GM21526 (cell line): ENCODE data around the gene CDK10.

Experiments used
- ATAC-seq: cut with Tn5 transposase; IDR thresholded peaks from one replicate; pipeline ENCODE4 v1.9.1; 2021; ENCODE audit warnings: moderate library complexity; ENCODE audit not compliant: unreplicated experiment, low FRiP score

Gene CDK10

DNA sequence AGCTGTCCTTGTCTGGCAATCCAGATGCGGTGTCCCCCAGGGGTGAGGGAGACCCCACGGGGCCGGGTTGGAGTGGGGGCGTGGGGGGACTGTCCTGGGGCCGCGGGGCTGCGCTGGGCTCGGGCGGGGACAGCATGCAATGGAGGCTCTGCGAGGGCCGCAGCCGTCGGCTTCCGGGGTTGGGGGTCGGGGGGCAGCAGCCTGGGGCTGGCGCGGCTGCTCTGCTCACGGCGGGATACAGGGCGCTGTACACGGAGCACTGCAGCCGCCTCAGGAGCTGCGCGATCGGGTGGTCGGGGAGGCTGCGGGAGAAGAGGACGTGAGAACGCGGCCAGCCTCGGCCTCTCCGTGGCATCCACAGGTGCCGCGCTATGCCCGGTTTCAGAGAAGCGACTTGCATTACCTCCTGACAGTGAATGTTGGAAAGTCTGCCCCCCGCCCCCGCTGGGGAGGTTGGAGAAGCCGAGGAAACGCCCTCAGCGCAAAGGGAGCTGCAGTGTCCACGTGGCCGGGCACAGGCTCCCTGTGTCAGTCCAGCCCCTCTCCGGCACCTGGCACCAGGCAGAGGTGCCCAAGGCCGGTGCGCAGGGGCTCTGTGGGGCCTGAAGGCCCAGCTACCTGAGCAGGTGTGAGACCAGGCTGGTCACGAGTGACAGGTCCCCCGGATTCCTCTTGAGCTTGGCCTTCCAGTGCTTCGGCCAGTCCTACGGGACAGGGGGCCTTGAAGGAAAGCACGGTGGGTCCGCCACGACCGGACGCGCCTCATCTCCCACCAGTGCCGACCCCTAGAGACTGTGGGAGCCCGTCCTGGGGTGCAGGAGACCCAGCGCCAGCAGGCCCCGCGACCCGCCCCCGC, 24.4 kb downstream of the CDK10 start:
- no peak for ATAC-seq

DNA sequence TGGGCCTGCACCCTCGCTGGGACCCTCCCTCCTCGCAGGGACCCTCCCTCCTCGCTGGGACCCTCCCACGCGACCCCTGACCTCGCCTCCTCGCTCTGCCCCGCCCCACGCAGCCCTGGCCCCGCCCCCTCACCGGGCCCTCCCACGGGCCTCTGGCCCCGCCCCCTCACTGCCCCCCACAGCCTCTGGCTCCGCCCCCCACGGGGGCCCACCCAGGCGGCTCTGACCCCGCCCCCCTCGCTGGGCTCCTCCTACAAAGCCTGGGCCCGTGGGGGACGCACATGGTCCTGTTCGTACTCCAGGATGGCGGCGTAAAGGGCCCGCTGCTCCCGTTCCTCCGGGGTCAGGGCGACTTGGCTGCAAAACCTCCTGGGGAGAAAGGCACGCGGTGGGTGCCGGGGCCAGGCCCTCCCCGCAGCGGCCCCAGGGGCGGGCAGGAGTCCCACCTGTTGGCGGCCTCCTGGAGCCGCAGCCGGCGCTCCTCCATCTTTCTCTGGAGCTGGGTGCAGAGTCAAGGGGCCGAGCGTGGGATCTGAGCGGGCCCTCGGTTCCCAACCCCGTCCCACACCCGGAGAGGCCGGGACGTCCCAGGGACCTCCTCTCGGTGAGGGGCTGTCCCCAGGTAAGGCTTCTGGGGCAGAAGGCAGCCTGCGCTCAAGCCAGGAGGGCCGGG, 25.2 kb downstream of the CDK10 start:
- ATAC-seq = no peak

DNA sequence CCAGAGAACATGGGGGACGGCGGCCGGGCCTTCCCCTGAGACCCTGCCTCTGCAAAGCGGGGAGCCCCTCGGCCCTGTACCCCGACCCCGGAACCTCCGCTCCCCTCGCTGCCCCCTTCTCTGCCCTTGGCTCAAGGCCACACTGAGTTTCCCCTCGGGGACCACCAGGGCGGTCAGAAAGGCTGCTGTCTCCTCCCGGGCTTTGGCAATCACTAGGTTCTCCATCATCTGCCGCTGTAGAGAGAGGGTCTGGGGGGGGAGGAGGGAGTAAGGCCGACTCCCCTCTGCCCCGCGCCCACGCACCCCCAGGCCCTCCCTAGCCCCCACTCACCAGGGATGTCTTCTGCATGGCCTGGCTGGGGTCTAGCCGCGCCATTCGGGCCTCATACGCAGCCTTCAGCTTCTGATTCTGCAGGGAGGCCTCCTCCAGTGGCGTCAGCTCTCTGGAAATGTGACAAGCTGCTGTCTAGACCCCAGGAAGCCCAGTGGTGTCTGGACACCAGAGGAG, 25.8 kb downstream of the CDK10 start:
- ATAC-seq = no peak

DNA sequence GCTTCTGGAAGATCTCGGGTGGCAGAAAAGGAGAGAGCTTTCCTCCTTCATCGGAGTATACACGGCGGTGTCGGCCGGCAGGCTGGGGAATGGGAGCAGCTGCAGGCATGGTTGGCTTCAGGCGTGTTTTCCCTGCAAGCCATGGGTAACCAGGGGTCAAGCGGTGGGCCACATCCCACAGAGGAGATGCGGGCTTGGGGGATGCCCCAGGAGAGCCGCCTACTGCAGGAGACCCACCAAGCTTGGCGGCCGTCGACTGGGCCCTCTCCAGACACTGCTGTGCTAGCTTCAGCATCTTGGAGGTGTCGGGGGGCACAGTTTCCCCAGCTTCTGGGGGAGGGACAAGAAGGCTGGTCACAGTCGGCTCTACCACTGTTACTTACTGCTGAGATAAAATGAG, 30.0 kb downstream of the CDK10 start:
- ATAC-seq = no peak

DNA sequence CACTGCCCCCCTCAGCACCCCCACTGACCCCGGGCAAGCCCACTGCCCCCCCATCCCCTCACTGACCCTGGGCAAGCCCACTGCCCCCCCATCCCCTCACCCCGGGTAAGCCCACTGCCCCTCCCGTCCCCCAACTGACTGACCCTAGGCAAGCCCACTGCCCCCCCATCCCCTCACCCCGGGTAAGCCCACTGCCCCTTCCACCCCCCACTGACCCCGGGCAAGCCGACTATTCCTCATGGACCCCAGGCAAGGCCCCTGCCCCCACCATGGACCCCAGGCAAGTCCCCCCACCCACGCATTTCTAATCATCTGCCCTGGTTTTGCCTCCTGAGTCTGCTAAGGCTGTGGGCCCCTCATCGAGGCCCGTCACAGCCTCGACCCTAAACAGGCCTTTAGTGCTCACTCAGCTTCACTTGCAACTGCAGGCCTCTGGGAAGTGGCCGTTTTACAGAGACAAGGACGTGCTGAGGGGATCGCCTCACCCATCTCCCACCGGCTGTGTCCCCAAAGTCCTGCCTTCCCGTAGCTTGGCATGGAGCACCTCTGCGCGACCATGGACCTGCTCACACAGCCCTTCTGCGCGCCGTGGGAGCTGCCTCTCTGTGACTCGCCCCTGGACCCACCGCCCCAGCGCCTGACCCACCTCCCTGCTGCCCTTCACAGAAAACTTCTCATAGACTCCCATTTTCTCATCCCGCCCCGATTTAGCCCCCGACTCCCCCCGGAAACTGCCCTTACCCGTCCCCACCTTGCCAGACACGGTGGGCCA, 30.6 kb downstream of the CDK10 start:
- ATAC-seq = no peak

DNA sequence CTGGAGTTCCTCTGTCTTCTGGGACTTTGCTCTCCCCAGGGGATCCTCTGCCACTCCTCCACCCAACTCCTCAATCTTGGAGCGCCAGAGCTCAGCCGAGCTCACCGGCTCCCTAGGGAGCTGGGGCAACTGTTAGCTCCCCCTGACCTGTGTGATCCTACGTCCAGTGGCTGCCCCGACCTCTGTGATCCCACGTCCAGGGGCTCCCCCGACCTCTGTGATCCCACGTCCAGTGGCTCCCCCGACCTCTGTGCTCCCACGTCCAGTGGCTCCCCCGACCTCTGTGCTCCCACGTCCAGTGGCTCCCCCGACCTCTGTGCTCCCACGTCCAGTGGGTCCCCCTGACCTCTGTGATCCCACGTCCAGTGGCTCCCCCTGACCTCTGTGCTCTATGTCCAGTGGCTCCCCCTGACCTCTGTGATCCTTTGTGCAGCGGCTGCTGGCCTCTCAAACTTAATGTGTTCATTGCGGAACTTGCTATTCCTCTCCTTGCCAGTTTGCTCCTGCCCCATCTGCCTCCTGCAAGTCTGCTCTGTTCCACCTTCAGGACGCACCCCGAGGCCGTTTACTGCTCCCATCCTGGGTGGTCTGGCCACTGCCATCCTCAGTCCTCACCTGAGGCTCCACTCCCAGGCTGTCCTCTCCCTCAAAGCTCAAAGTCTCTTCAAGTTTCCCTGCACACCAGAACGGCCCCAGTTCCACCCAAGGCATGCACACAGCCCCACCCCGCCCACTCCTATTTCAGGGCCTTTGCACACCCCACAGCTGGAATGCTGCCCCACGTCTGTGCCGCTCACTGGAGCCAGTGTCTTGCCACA, 31.4 kb downstream of the CDK10 start:
- no peak for ATAC-seq

DNA sequence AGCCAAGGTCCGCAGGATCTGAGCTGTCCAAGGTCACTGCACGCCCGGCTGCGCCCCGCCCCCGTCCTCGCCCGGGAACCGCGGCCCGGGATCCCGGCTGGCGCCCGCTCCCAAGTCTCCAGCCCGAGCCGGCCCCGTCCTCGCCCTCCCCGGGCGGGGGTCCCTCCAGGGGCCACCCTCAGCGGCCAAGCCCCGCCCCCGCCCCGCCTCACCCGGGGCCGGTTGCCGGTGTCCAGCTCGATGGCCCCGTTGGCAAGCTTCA, 34.0 kb downstream of the CDK10 start:
- peak; percentile 29 for ATAC-seq

DNA sequence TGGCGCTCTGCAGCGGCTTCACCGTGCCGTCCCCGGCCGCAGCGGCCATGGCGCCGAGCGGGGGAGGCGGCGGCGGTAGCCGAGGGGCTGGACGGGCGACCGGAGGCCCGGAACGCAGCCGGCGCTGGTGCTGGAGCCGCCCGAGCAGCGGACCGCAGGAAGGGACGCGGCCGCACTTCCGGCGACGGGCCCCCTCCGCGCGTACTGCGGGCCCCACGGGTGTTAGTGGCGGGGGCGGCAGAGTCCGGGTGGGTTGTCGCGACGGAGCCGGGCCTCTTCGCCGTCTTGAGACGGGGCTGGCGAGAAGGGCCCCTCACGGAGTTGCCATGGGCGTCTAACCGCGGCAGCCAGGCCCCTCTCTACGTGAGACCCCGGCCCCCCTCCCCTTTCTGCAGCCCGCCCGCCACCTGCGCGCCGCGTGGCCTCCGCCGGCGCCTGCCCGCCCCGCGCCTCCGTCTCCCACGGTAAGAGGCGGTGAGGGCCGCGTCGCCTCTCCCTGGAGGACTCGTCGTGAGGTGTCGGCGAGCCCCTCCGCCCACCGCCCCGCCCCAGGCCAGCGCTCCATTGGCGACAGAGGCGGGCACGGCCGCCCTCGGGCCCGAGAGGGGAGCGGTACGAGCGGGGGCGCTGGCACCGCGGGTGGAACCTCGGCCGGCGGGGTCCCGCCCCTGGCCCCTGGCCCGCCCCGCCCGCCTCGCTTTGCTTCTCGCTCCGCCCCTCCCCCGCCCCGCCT, 34.5 kb downstream of the CDK10 start, which contains the start of the genes VPS9D1 and ZNF276:
Gene VPS9D1, minus strand, starts transcription at position 86 of the 733 bp plus-strand sequence. Its CDS starts 37 bp downstream, at position 49.
Gene ZNF276, plus strand, starts transcription at position 725 of the 733 bp plus-strand sequence. CDS start 104 bp downstream, outside the sequence.
- peak; percentile 57 for ATAC-seq

DNA sequence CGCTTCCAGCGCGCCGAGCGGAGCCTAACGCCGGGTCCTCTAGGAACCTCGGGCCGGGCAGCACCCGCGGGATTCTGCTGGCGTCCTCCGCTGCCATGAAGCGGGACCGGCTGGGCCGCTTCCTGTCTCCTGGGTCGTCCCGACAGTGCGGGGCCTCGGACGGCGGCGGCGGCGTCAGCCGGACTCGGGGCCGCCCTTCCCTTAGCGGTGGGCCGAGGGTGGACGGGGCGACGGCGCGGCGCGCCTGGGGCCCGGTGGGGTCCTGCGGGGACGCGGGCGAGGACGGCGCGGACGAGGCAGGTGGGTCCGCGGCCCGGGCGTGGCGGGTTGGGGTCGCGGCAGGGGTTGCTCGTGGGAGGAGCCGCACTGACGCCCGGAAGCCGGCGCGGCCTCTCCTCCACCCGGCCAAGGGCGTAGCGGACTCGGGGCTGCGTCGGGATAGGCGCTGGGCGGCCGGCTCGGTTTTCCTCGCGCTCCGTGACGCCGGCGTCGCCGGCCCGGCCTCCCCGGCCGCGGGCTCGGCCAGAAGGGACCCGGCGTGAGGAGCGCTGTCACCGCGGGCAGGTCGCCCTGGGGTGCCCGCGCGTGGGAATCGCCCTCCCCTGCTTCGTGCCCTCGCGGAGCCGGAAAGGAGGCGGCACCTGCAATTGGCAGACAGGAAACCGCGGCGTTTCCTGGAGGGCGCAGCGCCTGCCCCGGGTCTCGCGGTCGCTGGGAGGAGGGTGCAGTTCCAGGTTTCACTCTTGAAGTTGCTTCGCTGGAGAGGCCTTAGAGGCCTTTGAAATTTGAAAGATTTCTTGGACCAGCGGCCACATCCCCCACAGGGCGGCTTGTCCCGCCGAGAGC, 35.3 kb downstream of the CDK10 start:
- ATAC-seq = peak; percentile 20

DNA sequence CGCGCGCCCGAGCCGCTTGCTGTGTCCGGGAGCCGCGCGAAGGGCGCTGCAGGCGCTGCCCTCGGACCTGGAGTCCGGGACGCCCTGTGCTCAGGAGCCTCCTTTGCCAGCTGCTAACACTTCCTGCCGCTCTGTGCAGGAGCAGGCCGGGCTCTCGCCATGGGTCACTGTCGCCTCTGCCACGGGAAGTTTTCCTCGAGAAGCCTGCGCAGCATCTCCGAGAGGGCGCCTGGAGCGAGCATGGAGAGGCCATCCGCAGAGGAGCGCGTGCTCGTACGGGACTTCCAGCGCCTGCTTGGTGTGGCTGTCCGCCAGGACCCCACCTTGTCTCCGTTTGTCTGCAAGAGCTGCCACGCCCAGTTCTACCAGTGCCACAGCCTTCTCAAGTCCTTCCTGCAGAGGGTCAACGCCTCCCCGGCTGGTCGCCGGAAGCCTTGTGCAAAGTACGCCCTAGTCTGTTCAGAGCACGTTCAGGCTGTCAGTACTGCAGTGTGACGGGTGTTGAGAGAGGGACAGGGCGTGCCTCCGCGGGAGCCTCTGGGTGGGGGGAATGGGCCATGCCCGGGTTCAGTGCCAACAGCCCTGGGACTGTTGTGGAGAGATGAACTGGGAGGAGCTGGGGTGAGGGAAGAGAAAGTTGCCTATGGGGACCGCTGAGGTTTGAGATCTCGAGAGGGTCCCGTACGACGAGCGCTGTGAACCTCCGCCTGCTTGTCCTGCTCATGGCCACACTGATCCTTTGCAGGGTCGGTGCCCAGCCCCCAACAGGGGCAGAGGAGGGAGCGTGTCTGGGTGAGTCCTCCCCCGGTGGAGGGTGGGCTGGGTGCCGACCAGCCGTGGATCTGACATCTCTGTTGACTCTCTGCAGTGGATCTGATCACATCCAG, 36.1 kb downstream of the CDK10 start:
- peak; percentile 9 for ATAC-seq

DNA sequence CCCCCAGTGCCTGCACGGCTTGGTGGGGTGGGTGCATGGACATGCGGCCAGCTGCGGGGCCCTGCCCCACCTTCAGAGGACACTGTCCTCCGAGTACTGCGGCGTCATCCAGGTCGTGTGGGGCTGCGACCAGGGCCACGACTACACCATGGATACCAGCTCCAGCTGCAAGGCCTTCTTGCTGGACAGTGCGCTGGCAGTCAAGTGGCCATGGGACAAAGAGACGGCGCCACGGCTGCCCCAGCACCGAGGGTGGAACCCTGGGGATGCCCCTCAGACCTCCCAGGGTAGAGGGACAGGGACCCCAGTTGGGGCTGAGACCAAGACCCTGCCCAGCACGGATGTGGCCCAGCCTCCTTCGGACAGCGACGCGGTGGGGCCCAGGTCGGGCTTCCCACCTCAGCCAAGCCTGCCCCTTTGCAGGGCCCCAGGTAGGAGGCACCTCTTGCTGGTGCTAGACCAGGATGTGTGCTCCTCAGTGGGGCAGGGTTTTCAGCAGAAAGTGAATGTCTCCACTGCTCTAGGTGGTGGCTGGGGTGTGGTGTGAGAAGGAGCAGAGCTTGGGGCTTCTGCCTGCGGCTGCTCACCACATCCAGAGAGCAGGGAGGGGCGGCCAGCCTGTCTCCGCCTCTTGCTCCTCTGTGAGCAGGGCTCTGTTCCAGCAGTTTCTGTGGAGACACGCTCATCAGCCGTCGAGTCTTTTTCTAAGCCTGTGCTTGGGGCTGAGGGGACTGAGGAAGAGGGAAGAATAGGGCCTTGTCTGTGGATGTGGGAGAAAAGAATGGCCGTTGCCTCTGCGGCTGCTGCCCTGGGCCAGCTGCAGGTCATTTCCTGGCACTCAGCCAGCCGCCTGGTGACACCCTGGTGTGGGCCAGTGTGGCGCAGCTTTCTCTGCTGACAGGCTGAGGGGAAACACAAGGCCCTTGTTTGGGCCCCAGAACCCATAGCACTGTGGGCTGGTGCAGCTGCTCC, 37.1 kb downstream of the CDK10 start:
- ATAC-seq = no peak

DNA sequence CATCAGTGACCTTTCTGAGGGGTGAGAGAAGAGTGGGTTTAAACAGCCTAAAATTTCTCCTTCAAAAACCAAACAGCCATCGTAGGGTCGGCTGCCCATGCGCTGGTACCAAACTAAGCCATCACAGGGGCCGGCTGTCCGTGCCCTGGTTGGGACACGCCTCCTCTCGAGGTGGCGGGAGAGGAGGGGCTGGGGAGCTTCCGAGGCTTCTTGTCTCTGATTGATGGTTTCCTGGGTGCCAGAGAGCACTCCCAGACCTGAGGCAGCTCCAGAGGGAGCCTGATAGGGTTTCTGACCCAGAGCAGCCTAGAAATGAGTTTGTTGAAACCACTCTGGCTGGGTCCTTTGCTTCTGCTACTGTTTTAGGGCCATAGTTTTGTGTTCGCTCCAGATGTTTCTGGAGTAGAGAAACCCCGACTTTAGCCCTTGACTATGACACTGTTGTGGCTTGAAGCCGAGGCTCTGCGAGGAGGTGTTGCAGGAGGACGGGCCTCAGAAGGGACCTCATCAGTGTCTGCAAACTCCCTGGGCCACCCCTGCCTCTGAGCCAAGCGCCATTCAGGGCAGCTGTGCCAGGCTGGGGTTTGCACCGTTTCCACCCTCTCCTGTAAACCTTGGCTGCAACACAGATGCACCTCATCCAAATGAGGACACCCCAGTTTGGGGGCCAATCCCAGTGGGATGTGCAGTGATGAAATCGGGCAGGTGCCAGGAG, 41.1 kb downstream of the CDK10 start:
- no peak for ATAC-seq

DNA sequence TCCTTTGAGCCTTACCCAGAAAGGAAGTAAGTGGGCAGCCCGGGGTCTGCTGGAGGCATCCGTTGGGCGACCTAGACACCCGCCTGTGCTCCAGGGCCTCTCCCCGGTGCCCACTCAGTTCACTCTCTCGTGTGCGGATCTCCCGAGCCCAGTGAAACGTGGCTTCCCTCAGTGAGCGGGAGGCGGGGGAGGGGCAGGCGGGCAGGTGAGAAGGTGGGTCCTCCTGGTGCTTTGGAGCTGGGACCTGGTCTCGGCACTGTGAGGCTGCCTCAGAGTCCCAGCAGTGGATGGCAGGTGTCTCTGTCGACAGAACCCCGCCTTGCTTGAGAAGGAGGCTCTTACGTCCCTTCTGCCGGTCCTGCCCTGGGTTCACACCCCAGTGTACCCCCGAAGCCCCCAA, 42.8 kb downstream of the CDK10 start:
- no peak for ATAC-seq

DNA sequence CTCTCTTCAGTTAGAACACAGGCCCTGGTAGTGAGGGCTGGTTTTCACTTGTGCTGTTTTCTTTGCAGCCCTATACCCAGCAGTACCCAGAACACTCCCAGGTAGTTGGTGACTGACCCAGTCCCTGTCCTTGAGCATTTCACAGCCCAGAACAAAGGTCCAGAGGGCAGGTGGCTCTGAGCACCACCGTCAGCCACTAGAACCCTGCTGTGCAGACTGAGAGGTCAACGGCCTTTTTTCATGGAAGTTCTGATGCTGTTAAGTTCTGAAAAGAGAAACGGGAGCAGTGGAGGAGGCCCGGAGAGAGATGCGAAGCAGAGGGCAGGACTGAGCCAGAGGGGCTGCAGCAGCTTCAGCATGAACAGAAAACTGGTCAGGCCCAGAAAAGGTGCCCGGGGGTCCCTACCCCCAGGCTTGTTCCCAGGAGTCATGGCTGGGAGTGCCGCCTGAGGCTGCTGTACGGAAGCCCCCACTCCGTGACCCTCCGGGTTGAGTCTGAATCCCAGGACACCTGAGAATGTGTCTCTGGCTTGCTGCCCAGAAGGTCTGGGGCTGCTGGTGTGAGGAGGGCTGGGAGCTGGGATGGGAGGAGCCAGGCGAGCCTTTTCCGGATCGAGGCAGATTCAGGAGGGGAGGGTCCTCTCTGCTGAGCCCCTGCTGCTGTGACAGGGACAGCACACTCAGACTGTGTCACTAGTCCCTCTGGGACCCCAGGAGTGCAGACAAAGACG, 43.5 kb downstream of the CDK10 start:
- no peak for ATAC-seq

DNA sequence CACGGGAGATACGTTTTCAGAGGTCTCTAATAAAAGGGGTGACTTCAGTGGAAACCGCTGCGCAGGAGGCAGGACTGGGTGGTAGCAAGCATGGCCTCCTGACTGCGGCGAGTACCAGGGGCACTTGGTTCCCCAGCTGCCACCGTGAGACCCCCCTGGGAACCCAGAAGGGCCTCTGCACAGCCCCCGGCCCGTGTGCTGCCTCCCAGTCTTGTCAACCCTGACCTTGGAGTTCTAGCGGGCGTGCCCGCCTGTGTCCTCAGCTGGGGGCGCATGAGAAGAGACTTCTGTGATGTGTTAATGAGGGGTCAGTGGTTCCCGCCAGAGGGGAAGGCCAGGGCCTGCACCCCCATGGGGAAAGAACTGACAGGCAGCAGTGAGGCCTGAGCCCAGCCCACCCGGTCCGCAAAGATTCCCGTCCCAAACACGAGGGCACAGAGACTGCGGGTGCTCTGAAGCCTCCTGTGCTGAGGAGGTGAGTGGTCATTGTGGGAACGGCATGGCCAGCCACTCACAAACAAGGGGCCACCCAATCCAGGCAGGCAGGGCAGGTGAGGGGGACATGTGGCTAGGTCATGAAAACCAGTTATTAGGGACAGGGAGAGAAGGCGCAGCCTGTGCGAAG, 44.2 kb downstream of the CDK10 start:
- ATAC-seq = no peak
